A673 (cell line): ENCODE data around the gene ATF5.

ENCODE experiments used
- CTCF ChIP-seq: fragments of 300-800, 200-600 bp; sonication (generic); conservative IDR thresholded peaks from 2 replicates; pipeline ENCODE4 v1.5.1; 2017; ENCODE audit warnings: low read depth, mild to moderate bottlenecking, antibody characterized with exemption, low read length, moderate library complexity, mixed read lengths
- EZH2 ChIP-seq: fragments of 200-600 bp; sonication (generic); IDR thresholded peaks from 2 replicates; pipeline ENCODE4 v1.6.1; 2017; ENCODE audit warnings: borderline replicate concordance, low read depth, mild to moderate bottlenecking, mixed read lengths, antibody characterized with exemption, low read length; ENCODE audit not compliant: poor library complexity, severe bottlenecking

GRCh38 chr19:49950590-49950948, 21.6 kb downstream of the ATF5 start:
- TF ChIP-seq CTCF, result no peak
- TF ChIP-seq EZH2, result no peak
